LNCaP clone FGC (cell line): ENCODE data around the gene PPL.

ENCODE experiments used
- DNase-seq: peaks from one replicate; pipeline ENCODE4 v3.0.0-alpha.2; 2011; ENCODE audit warnings: low read depth
- H3K4me3 ChIP-seq: 2 replicates; pipeline ENCODE4 v1.5.1; 2011; ENCODE audit warnings: mild to moderate bottlenecking, low read depth, low read length, control low read depth
- CTCF ChIP-seq: IDR thresholded peaks from 2 replicates; pipeline ENCODE4 v1.5.1; 2012; ENCODE audit warnings: mild to moderate bottlenecking; ENCODE audit not compliant: control insufficient read depth, insufficient read depth; ENCODE audit errors: extremely low read depth

Gene PPL

DNA sequence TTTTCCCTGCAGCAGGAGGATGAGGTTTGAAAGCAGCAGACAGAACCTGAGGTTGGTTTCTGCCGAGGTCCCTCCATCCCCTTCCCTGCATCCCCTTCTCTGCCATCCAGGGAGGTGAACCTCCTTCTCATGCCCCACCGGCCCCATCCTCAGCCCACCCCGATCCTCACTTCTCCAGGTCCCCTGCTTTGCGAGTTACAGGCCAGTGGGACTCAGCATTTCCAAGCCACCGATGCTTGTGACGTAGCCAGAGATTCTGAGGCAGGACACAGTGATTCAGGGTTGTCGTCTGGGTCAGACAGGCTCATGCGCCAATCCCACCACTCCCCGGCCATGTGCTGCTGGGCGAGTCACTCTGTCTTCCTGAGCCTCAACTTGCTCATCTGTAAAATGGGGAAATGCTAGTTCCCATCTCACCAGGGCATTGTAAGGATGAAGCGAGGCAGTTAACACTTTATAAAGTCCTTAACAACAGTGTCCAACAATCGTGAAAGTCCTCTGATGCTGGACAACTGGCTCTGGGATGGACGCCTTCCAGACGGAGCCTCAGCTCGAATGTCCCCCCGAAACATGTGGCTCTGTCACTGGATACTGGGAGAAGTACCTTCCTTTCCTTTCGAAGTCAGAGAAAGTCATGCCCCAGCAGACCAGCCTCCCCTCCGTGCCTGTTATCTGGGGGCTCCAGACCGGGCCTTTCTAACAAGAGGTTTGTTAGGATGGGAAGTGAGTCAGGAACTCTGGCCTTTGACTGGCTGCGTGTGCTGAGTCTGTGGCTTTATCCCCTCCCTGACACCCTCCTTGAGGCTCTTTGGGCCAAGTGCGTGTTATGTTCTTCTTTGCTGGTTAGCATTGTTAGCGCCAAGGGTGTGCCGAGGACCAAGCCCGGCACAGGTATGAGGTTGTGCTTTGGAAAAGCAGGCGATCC, 43.0 kb upstream of the PPL start:
- no peak overlapping the region for H3K4me3 ChIP-seq
- TF ChIP-seq CTCF: no peak
- DNase-seq: no peak

GRCh38 chr16:4979164-4979563, 42.2 kb upstream of the PPL start:
- H3K4me3 ChIP-seq: no peak overlapping the region
- no peak for TF ChIP-seq CTCF
- DNase-seq: no peak

DNA sequence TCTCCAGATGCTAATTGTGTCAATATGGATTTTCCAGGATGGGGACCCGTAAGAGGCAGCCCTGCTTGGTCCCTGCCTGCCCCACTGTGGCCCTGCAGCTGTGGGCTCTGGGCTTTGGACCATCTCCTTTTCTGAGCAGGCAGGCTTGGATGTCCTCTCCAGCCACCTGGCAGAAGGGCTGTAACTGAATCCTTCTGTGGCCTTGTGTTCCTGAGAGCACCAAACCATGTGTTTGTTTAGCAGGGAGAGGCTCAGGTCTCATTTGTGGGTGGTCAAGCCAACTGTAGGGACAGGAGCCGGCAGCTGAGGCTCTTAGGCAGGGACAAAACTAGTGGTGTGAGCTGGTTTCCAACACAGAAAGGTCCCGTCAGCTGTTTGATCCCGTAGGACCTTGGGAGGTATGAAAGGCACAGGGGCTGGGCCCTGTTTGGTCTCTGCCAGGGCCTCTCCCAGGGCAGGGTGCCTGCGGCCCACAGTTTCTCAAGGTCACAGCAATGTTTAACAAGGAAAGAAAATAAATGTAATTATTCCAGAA, 39.7 kb upstream of the PPL start:
- DNase-seq: no peak
- TF ChIP-seq CTCF: no peak
- no peak overlapping the region for H3K4me3 ChIP-seq

DNA sequence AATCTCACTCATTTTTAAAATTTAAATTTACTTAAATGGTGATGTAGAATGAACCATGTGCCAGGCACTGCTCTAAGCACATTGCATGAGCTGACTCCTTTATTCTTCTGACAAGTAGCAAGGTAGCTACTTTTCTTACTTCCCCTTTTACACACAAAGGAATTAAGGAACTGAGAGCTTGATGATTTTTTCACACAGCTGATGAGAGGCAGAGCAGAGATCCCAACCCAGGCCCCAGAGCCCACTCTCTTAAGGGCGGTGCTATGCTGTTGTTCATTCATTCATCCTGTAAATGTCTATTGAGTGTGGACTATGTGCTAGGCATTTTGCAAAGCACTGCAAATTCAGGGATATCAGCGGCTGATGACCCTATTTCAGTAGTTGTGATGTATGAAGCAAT, 39.1 kb upstream of the PPL start:
- H3K4me3 ChIP-seq: no peak overlapping the region
- TF ChIP-seq CTCF: no peak
- DNase-seq: no peak

DNA sequence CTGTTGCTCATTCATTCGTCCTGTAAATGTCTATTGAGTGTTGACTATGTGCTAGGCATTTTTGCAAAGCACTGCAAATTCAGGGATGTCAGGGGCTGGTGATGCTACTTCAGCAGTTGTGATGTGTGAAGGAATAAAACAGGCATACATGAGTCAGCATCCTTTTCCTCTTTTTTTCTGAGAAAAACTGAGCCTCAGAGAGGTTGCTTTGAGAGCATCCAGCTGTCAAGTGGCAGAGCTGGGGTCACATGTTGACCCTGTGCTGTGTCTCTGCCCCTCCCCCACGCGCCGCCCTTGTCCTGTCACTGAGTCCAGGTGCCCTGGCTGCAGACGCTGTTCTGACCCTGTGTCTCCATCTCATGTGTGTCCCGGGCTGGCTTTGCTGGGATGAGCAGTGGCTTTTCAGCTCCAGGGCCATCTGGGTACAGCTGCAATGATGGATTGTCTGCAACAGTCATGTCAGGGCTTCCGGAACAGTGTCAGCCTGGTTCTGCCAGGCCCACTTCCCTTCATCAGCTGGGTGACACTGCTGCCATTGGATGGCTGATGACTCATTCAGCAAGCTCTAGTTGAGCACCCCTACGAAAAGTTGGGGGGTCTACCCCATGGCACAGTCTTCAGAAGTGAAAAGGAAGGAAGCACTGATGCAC, 36.1 kb upstream of the PPL start:
- no peak for TF ChIP-seq CTCF
- DNase-seq: no peak
- no peak overlapping the region for H3K4me3 ChIP-seq

- H3K4me3 ChIP-seq: no peak overlapping the region
- no peak for DNase-seq
- TF ChIP-seq CTCF: no peak
Measured at GRCh38 chr16:4970010-4970409, 33.1 kb upstream of the PPL start.
